ENCODE data around the gene TIMM10B. TPM values are rescaled to one million over a fixed set of nuclear protein-coding genes. Genes with fewer than 3 reads are reported as not detected.

TIMM10B gene
- total and polyA plus RNA-seq, 2 of the 13 experiments (the other 11 are each of a cell fraction or from before 2014, with no cell fraction given) = 34.9 to 39.5 TPM

- peak; percentile 22; the same call in 1 of the 2 replicates for TF ChIP-seq ZNF512 (CRISPR knock-in tag; IDR thresholded peaks at IDR 0.05)
- TF ChIP-seq E2F5 (CRISPR knock-in tag; conservative IDR thresholded peaks at IDR 0.05) = no peak
- TF ChIP-seq ZFP1 (CRISPR knock-in tag; IDR thresholded peaks at IDR 0.05) = peak; percentile 66
- no peak for TF ChIP-seq ZNF253 (CRISPR knock-in tag; IDR thresholded peaks at IDR 0.05; ENCODE audit: borderline replicate concordance)
- no peak for TF ChIP-seq ZNF879 (CRISPR knock-in tag; IDR thresholded peaks at IDR 0.05)
- TF ChIP-seq ZGPAT (CRISPR knock-in tag; IDR thresholded peaks at IDR 0.05) = peak; percentile 89
- peak; percentile 97 for TF ChIP-seq ZNF574 (CRISPR knock-in tag; IDR thresholded peaks at IDR 0.05)
- 0 out of 2 replicates have a peak, but pooled peaks have one; percentile 61 for TF ChIP-seq KLF6 (CRISPR knock-in tag; IDR thresholded peaks at IDR 0.05)
- TF ChIP-seq, protein P1, sequence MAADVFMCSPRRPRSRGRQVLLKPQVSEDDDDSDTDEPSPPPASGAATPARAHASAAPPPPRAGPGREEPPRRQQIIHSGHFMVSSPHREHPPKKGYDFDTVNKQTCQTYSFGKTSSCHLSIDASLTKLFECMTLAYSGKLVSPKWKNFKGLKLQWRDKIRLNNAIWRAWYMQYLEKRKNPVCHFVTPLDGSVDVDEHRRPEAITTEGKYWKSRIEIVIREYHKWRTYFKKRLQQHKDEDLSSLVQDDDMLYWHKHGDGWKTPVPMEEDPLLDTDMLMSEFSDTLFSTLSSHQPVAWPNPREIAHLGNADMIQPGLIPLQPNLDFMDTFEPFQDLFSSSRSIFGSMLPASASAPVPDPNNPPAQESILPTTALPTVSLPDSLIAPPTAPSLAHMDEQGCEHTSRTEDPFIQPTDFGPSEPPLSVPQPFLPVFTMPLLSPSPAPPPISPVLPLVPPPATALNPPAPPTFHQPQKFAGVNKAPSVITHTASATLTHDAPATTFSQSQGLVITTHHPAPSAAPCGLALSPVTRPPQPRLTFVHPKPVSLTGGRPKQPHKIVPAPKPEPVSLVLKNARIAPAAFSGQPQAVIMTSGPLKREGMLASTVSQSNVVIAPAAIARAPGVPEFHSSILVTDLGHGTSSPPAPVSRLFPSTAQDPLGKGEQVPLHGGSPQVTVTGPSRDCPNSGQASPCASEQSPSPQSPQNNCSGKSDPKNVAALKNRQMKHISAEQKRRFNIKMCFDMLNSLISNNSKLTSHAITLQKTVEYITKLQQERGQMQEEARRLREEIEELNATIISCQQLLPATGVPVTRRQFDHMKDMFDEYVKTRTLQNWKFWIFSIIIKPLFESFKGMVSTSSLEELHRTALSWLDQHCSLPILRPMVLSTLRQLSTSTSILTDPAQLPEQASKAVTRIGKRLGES (CRISPR knock-in tag; IDR thresholded peaks at IDR 0.05; ENCODE audit: borderline replicate concordance) = peak; percentile 44; the same call in 1 of the 2 replicates
- TF ChIP-seq ZNF607 (CRISPR knock-in tag; IDR thresholded peaks at IDR 0.05; ENCODE audit: borderline replicate concordance) = peak; percentile 97; the same call in 1 of the 2 replicates
- TF ChIP-seq ATF2 (CRISPR knock-in tag; IDR thresholded peaks at IDR 0.05) = peak; percentile 85; the same call in 1 of the 2 replicates
- TF ChIP-seq MED13 (CRISPR knock-in tag; IDR thresholded peaks at IDR 0.05) = no peak
- TF ChIP-seq THAP11 (CRISPR knock-in tag; IDR thresholded peaks at IDR 0.05) = peak; percentile 93
- TF ChIP-seq ZNF343 (CRISPR knock-in tag; IDR thresholded peaks at IDR 0.05) = 0 out of 2 replicates have a peak, but pooled peaks have one; percentile 44
- TF ChIP-seq ZKSCAN5 (CRISPR knock-in tag; IDR thresholded peaks at IDR 0.05) = no peak
- no peak for TF ChIP-seq SP1 (IDR thresholded peaks at IDR 0.05)
- TF ChIP-seq SP1 (CRISPR knock-in tag; IDR thresholded peaks at IDR 0.05) = peak; percentile 82
Observed at GRCh38 chr11:6481012-6481923, at the start of gene TIMM10B, which contains the start of gene ARFIP2 (continued).
